ENCODE measurements around the gene IL25.

DNA sequence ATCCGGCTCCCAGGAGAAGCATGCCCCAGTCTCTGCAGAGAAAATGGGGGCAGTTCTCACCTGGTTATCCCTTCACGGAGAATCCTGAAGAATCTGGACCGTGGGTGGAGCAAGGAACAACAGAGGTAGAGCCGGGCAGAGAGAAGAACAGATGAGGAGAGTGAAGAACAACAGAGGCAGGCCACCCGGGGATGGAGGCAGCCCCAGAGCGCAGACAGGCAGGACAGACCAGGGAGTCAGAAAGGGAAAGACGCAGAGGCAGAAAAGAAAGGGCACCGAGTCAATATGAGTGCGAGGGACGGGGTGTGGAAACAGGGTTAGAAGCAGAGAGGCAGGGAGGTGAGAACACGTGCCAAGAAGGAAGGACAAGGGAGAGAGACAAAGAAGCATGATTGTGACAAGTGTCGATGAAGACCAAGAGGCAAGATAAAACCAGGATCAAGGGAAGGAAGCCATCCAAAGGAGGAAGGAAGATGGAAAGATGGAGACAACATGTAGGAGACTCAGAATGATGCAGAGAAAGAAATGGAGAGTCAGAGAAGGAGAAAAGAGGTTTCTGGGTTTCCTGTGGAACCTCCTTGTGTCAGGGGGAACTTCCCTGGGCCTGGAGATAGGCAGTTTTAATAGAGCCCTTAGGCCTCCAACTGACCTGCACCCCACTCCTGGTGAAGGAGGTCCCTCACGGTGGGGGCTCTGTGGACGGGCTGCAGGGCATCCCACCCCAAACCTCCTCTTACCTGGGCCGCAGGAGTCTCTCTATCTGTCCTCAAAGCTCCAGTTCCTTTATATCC is 35.1 kb downstream of the IL25 start, which contains the start of gene MYH6:
- TF ChIP-seq, protein P1, sequence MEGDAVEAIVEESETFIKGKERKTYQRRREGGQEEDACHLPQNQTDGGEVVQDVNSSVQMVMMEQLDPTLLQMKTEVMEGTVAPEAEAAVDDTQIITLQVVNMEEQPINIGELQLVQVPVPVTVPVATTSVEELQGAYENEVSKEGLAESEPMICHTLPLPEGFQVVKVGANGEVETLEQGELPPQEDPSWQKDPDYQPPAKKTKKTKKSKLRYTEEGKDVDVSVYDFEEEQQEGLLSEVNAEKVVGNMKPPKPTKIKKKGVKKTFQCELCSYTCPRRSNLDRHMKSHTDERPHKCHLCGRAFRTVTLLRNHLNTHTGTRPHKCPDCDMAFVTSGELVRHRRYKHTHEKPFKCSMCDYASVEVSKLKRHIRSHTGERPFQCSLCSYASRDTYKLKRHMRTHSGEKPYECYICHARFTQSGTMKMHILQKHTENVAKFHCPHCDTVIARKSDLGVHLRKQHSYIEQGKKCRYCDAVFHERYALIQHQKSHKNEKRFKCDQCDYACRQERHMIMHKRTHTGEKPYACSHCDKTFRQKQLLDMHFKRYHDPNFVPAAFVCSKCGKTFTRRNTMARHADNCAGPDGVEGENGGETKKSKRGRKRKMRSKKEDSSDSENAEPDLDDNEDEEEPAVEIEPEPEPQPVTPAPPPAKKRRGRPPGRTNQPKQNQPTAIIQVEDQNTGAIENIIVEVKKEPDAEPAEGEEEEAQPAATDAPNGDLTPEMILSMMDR (IDR thresholded peaks at IDR 0.05; ENCODE audit: low read length), result no peak
- no peak for TF ChIP-seq EZH2 (optimal IDR thresholded peaks at IDR 0.05; ENCODE audit: low read depth, low read length)

Measured in MM.1S (cell line).